ENCODE measurements around the gene STAT6. TPM values are rescaled to one million over a fixed set of nuclear protein-coding genes. Genes with fewer than 3 reads are reported as not detected.

Gene STAT6
- total and polyA plus RNA-seq, 2 of the 8 experiments (the other 6 are each of a cell fraction or from before 2014, with no cell fraction given): 32.9 to 38.7 TPM

DNA sequence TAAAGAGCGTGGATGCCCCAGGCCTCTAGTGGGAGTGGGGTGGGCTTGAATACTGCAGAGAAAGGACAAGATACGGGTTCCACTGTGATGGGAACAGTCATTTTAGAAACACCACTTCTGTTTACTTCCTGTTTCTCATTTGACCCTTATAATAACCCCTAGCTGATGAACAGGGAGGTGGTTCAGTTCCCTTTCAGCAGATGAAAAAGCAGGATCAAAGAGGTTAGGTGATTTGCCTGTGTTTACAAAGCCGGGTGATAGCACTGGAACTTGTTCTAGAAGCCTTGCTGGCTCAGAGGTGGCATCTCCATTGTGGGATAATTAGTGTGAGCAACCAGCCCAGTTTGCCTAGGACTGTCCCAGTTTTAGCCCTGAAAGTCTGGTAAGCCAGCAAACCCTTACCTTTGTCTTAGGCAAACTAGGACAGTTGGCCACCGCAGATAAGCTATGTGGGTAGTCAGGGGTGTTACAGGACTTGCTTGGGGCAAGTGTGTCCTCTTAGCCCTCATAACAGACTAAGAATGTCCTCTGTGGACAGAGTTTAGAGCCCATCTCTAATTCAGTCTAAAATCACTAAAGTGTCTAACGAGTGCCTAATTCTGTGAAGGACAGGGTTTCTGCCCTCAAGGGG, 43.8 kb upstream of the STAT6 start:
- Histone ChIP-seq H4K20me1 (replicated peaks in 1 of 2; ENCODE audit: control insufficient read depth in 1 of 2, insufficient read depth in 2 of 2, low read length in 2 of 2) (peaks cover 13 to 14% of the 10 kb centered on the region in 2 experiments), H3K9ac (replicated peaks in 1 of 4; ENCODE audit: extremely low read depth in 1 of 4, low read depth in 3 of 4, low read length in 3 of 4) (no peak overlapping the region)
- no peak for FAIRE-seq
- TF ChIP-seq TEAD4 (IDR thresholded peaks at IDR 0.05; ENCODE audit: low read depth, low read length) (no peak), RNF2 (IDR thresholded peaks at IDR 0.05; ENCODE audit: borderline replicate concordance, low read depth, low read length, missing control alignments, poor library complexity, severe bottlenecking) (no peak), SIX5 (IDR thresholded peaks at IDR 0.05; ENCODE audit: low read depth, low read length) (no peak), TAF1 (IDR thresholded peaks at IDR 0.05; ENCODE audit: low read depth, low read length) (no peak), BCL11A (IDR thresholded peaks at IDR 0.05; ENCODE audit: low read depth in 2 of 2, low read length in 2 of 2) (no peak), NRF1 (IDR thresholded peaks at IDR 0.05; ENCODE audit: low read depth, low read length) (no peak), FOSL1 (IDR thresholded peaks at IDR 0.05; ENCODE audit: insufficient read depth, low read depth, low read length) (no peak), POLR2AphosphoS5 (IDR thresholded peaks at IDR 0.05; ENCODE audit: low read depth, low read length) (no peak), SIN3A (conservative IDR thresholded peaks at IDR 0.05 in 1 of 2, IDR thresholded peaks at IDR 0.05 in 1 of 2; ENCODE audit: low read depth in 1 of 2, low read length in 2 of 2) (no peak), HDAC6 (IDR thresholded peaks at IDR 0.05; ENCODE audit: low read depth, low read length) (no peak), SRF (IDR thresholded peaks at IDR 0.05; ENCODE audit: low read depth, low read length) (no peak), CHD2 (IDR thresholded peaks at IDR 0.05; ENCODE audit: low read length) (no peak)
- TF ChIP-seq, protein P1, sequence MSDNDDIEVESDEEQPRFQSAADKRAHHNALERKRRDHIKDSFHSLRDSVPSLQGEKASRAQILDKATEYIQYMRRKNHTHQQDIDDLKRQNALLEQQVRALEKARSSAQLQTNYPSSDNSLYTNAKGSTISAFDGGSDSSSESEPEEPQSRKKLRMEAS (IDR thresholded peaks at IDR 0.05): no peak

More for the DNA sequence above, 43.8 kb upstream of the STAT6 start:
- Histone ChIP-seq H3K23me2 (ENCODE audit: low read depth, low read length) (no peaks in the 10 kb centered on the region), H3K23ac (ENCODE audit: insufficient read length) (no peak overlapping the region), H4K8ac (ENCODE audit: extremely low read depth, insufficient read depth, low read length) (no peak overlapping the region), H3K18ac (ENCODE audit: extremely low read depth, low read length) (no peak overlapping the region), H3K56ac (replicated peaks; ENCODE audit: insufficient read length, low read depth, low read length) (no peak overlapping the region), H3K9me3 (ENCODE audit: insufficient read depth in 2 of 2, low read depth in 1 of 2, low read length in 1 of 2) (no peaks in the 10 kb centered on the region), H3K4ac (replicated peaks; ENCODE audit: insufficient read length, low read depth, low read length) (no peak overlapping the region), H3K4me3 (ENCODE audit: extremely low read depth in 1 of 4, insufficient read depth in 2 of 4, low read depth in 3 of 4, low read length in 4 of 4) (no peak overlapping the region), H2BK120ac (replicated peaks; ENCODE audit: low read depth, low read length) (no peak overlapping the region), H3K14ac (ENCODE audit: insufficient read length) (no peak overlapping the region), H4K5ac (ENCODE audit: insufficient read length, low read depth, low read length) (no peak overlapping the region), H3K27me3 (replicated peaks in 1 of 4; ENCODE audit: control insufficient read depth in 3 of 4, extremely low read depth in 1 of 4, insufficient read depth in 3 of 4, low read length in 3 of 4) (no peaks in the 10 kb centered on the region), H3K79me2 (ENCODE audit: control insufficient read depth in 1 of 2, insufficient read depth in 2 of 2, low read length in 2 of 2) (no peaks in the 10 kb centered on the region), H3K79me1 (ENCODE audit: low read depth, low read length) (peaks cover 2% of the 10 kb centered on the region; the same call in 1 of the 2 replicates), H2AK5ac (ENCODE audit: low read depth, low read length) (no peak overlapping the region), H2BK5ac (ENCODE audit: low read depth, low read length) (no peak overlapping the region), H2BK20ac (ENCODE audit: low read length) (no peak overlapping the region), H3K27ac (ENCODE audit: low read depth, low read length) (no peak overlapping the region), H2BK12ac (ENCODE audit: low read depth, low read length) (no peak overlapping the region), H2AFZ (ENCODE audit: low read length) (no peak overlapping the region), H4K91ac (replicated peaks; ENCODE audit: insufficient read length, low read length) (no peak overlapping the region), H3K4me1 (replicated peaks in 1 of 4; ENCODE audit: control insufficient read depth in 3 of 4, insufficient read depth in 4 of 4, low read length in 3 of 4) (peaks cover 0 to 4% (median 1%) of the 10 kb centered on the region in 4 experiments; a peak in 3 of 7 replicates), H3K36me3 (ENCODE audit: control insufficient read depth in 2 of 4, insufficient read depth in 4 of 4, low read length in 3 of 4) (peaks cover 22 to 60% (median 53%) of the 10 kb centered on the region in 4 experiments; a peak in 7 of 8 replicates), H3K4me2 (ENCODE audit: insufficient read depth in 1 of 2, low read depth in 2 of 2, low read length in 2 of 2) (no peak overlapping the region), H2BK15ac (ENCODE audit: low read length) (no peak overlapping the region)
- ChIA-PET CTCF (ENCODE audit: partially characterized antibody) (interaction anchor here (1.0 to 10.6 kb wide), 5 partner anchors 12 to 43 kb away, joined by 3 to 150 read pairs (median 4); no protein-coding TSS in a partner anchor), POLR2A (ENCODE audit: partially characterized antibody) (interaction anchor here (1.0 to 10.8 kb wide), 4 partner anchors 9 to 23 kb away, joined by 3 to 75 read pairs (median 4); no protein-coding TSS in a partner anchor)
- DNase-seq (ENCODE audit: low read depth in 1 of 2, low spot score in 2 of 2): no peak
- WGBS, 2 experiments (ENCODE audit: extremely low coverage in 1 of 2, insufficient coverage in 1 of 2, insufficient read length in 1 of 2, insufficient replicate concordance in 2 of 2, low coverage in 1 of 2, low lambda C conversion rate in 2 of 2, missing lambda C conversion rate in 1 of 2): 84% methylated on average over 5 of the region's 5 CpGs; no CpG with 5 or more reads in 1 of the 2 experiments

All from H1 (cell line).